ENCODE measurements around the gene KHDC4. TPM values are rescaled to one million over a fixed set of nuclear protein-coding genes. Genes with fewer than 3 reads are reported as not detected.
A peak's percentile ranks its signal among the peaks of the same experiment; 100 is the strongest.

Gene KHDC4
- total and polyA plus RNA-seq, 2 of the 13 experiments (the other 11 are each of a cell fraction or from before 2014, with no cell fraction given), result 33.5 to 92.0 TPM

DNA sequence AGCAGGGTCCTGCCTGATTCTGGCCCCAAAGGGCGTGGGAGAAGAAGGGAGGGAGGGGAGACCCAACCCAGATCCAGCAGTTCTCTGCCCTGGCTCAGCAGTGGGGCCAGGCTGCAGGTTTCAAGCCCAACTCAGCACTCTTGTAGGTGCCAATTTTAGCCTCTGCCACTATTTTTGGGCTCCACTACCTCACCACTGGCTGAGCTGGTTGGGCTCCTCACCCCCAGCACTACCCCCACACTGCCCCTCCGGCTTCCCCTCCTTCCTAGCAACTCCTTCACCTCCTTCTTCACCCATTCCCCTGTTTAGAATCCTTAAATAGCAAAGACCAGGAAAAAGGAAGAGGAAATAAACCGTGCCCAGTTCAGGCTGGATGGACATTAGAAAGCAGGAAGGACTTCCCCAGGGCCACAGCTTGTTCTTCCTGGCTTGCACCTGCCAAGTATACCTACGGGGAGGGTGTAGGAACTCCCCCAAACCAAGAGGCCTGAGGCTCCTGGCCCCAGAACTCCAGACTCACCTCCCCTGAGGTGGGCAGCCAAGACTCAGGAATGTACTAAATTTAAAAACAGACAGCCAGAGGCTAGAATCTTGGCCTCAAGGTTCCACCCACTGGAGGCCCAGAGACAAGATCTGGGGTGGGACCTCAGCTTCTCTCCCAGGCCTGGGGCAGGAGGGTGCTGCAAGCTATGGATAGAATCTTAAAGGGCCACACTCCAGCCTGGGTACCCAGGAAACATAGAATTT, 45.6 kb upstream of the KHDC4 start (continued):
- TF ChIP-seq, protein P1, sequence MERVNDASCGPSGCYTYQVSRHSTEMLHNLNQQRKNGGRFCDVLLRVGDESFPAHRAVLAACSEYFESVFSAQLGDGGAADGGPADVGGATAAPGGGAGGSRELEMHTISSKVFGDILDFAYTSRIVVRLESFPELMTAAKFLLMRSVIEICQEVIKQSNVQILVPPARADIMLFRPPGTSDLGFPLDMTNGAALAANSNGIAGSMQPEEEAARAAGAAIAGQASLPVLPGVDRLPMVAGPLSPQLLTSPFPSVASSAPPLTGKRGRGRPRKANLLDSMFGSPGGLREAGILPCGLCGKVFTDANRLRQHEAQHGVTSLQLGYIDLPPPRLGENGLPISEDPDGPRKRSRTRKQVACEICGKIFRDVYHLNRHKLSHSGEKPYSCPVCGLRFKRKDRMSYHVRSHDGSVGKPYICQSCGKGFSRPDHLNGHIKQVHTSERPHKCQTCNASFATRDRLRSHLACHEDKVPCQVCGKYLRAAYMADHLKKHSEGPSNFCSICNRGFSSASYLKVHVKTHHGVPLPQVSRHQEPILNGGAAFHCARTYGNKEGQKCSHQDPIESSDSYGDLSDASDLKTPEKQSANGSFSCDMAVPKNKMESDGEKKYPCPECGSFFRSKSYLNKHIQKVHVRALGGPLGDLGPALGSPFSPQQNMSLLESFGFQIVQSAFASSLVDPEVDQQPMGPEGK (CRISPR knock-in tag; IDR thresholded peaks at IDR 0.05), result no peak
- TF ChIP-seq NR1H2 (CRISPR knock-in tag; IDR thresholded peaks at IDR 0.05; ENCODE audit: borderline replicate concordance, low read depth), result no peak
- no peak for TF ChIP-seq THAP11 (CRISPR knock-in tag; IDR thresholded peaks at IDR 0.05)

DNA sequence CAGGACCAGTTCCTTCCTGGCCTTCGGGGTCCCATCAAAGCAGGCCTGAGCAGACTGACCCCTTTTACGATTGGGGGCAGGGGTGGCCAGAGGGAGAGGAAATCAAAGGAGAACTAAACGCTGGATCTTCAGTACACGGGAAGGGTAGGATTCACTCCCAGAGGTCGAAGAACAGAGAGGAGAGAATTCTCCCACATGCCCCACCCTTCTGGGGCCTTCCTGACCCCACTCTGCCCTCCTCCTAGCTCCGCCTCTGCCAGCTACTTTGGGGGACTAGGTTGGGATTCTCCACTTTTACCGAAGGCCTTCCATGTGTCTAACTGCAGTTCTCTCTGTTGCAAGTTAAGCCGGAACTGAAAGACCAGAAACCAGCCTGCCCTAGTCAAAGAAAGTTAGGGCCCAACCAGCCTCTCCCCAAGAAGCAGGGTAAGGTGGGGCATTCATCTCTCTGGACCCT, 44.8 kb upstream of the KHDC4 start:
- Histone ChIP-seq H3K9ac (ENCODE audit: insufficient read depth, low read depth, low read length) (peak overlapping the region; percentile 83), H3K4me3 (replicated peaks in 1 of 3; ENCODE audit: insufficient read depth in 1 of 3, low read depth in 2 of 3, low read length in 3 of 3) (peak overlapping the region; percentile 85 to 92 (median 90)), H3K9me3 (ENCODE audit: low read length) (no peaks in the 10 kb centered on the region), H4K20me1 (ENCODE audit: insufficient read depth, low read length) (no peaks in the 10 kb centered on the region), H3K27ac (ENCODE audit: extremely low read length, insufficient read depth, low read length) (peak overlapping the region; percentile 56), H3K36me3 (replicated peaks in 1 of 2; ENCODE audit: control insufficient read depth in 1 of 2, insufficient read depth in 2 of 2, low read length in 2 of 2) (no peaks in the 10 kb centered on the region; a peak in 1 of 5 replicates), H2AFZ (ENCODE audit: low read length) (no peak overlapping the region), H3K4me1 (ENCODE audit: insufficient read depth, low read length) (peaks cover 87% of the 10 kb centered on the region), H3K27me3 (ENCODE audit: control insufficient read depth in 1 of 2, insufficient read depth in 2 of 2, low read length in 2 of 2) (no peaks in the 10 kb centered on the region; a peak in 1 of 5 replicates), H3K4me2 (ENCODE audit: low read depth, low read length) (peak overlapping the region; percentile 92), H3K79me2 (ENCODE audit: insufficient read depth, low read length) (peaks cover 38% of the 10 kb centered on the region)
- CTCF ChIA-PET (ENCODE audit: low intra/inter-chr PET ratio, low total read pairs), result no interaction called here
- WGBS (ENCODE audit: low lambda C conversion rate), result 2% methylated on average over 8 of the region's 8 CpGs
- POLR2A ChIA-PET, result interaction anchor here (0.6 to 13.5 kb wide), 15 partner anchors 10 to 197 kb away, joined by 3 to 390 read pairs (median 8); partner anchors contain the start of genes KHDC4 and RXFP4
- FAIRE-seq (no peak), DNase-seq (ENCODE audit: low spot score) (no peak), ATAC-seq (0 out of 3 replicates have a peak, but pooled peaks have one; percentile 2)
- BruUV-seq (replicated peaks), result TSS peak; percentile 75
- in situ Hi-C loops (cut with HindIII; ENCODE audit: extremely low pct_ligation_motif_present, low pct_unique_long_range_greater_than_20kb), result no loop called here
- intact Hi-C loops (cut with micrococcal nuclease; ENCODE audit: unreplicated experiment), result loop anchor here (5.0 kb wide), 1 partner anchor 37 kb away; the partner anchor contains the start of gene RXFP4
- TF ChIP-seq ZNF713 (CRISPR knock-in tag; IDR thresholded peaks at IDR 0.05) (0 out of 2 replicates have a peak, but pooled peaks have one; percentile 0), RARA (CRISPR knock-in tag; IDR thresholded peaks at IDR 0.05) (peak; percentile 68), ZNF839 (CRISPR knock-in tag; IDR thresholded peaks at IDR 0.05; ENCODE audit: borderline replicate concordance) (no peak), CCDC6 (CRISPR knock-in tag; IDR thresholded peaks at IDR 0.05) (0 out of 2 replicates have a peak, but pooled peaks have one; percentile 43), ZNF501 (CRISPR knock-in tag; IDR thresholded peaks at IDR 0.05) (peak; percentile 49; the same call in 1 of the 2 replicates), ZZZ3 (CRISPR knock-in tag; IDR thresholded peaks at IDR 0.05; ENCODE audit: borderline replicate concordance) (no peak), ZNF430 (CRISPR knock-in tag; IDR thresholded peaks at IDR 0.05) (0 out of 2 replicates have a peak, but pooled peaks have one; percentile 22), ZNF619 (CRISPR knock-in tag; IDR thresholded peaks at IDR 0.05) (no peak), PHF5A (CRISPR knock-in tag; IDR thresholded peaks at IDR 0.05; ENCODE audit: low read depth, unreplicated experiment) (no peak), SATB2 (CRISPR knock-in tag; IDR thresholded peaks at IDR 0.05) (no peak)
- TF ChIP-seq, protein P2, sequence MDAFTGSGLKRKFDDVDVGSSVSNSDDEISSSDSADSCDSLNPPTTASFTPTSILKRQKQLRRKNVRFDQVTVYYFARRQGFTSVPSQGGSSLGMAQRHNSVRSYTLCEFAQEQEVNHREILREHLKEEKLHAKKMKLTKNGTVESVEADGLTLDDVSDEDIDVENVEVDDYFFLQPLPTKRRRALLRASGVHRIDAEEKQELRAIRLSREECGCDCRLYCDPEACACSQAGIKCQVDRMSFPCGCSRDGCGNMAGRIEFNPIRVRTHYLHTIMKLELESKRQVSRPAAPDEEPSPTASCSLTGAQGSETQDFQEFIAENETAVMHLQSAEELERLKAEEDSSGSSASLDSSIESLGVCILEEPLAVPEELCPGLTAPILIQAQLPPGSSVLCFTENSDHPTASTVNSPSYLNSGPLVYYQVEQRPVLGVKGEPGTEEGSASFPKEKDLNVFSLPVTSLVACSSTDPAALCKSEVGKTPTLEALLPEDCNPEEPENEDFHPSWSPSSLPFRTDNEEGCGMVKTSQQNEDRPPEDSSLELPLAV (CRISPR knock-in tag; conservative IDR thresholded peaks at IDR 0.05; ENCODE audit: low read depth), result no peak
- TF ChIP-seq, protein P3, sequence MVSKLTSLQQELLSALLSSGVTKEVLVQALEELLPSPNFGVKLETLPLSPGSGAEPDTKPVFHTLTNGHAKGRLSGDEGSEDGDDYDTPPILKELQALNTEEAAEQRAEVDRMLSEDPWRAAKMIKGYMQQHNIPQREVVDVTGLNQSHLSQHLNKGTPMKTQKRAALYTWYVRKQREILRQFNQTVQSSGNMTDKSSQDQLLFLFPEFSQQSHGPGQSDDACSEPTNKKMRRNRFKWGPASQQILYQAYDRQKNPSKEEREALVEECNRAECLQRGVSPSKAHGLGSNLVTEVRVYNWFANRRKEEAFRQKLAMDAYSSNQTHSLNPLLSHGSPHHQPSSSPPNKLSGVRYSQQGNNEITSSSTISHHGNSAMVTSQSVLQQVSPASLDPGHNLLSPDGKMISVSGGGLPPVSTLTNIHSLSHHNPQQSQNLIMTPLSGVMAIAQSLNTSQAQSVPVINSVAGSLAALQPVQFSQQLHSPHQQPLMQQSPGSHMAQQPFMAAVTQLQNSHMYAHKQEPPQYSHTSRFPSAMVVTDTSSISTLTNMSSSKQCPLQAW (CRISPR knock-in tag; IDR thresholded peaks at IDR 0.05), result peak; percentile 5; the same call in 1 of the 2 replicates
